GM18502 (cell line): Measurements from ENCODE around the gene CYP17A1.
"Not testable (repeated sequence)": the region's sequence is repeated elsewhere in the genome, so short reads cannot be mapped to it uniquely, and the experiment has no call there.

Experiments used
- ATAC-seq: cut with Tn5 transposase; IDR thresholded peaks from one replicate; pipeline ENCODE4 v1.9.1; 2021; ENCODE audit warnings: mild to moderate bottlenecking; ENCODE audit not compliant: unreplicated experiment, poor library complexity

CYP17A1 gene

DNA sequence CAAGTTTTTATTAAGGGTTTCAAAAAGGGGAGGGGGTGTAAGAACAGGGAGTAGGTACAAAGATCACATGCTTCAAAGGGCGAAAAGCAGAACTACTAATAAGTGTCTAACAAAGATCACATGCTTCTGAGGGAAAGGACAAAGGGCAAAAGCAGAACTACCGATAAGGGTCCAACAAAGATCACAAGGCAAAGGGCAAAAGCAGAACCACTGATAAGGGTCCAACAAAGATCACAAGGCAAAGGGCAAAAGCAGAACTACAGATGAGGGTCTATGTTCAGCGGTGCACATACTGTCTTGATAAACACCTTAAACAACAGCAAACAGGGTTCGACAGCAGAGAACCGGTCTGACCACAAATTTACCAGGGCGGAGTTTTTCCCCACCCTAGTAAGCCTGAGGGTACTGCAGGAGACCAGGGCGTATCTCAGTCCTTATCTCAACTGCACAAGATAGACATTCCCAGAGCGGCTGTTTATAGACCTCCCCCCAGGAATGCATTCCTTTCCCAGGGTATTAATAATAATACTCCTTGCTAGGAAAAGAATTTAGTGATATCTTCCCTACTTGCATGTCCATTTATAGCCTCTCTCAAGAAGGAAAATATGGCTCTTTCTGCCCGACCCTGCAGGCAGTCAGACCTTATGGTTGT is 1.2 kb upstream of the CYP17A1 start:
- ATAC-seq: not testable (repeated sequence)

DNA sequence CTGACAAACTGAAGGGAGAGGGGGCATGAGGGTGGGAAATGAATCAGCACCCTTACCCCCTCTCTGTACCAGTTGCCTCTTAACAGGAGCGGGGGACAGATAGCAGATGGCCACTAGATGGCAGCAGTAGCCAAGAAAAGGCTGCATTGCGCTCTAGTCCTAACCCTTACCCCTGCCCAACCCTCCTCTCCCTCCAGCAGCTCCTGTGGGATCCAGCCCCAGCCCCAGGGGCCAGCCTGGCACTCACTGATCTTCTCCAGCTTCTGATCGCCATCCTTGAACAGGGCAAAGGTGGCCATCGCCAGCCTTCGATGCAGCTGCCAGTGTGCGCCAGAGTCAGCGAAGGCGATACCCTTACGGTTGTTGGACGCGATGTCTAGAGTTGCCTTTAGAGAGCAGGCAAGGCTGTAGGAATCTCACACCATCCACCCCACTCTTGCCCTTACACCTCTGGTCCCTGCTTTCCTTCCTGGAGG is 2.2 kb downstream of the CYP17A1 start:
- ATAC-seq: peak; percentile 65

DNA sequence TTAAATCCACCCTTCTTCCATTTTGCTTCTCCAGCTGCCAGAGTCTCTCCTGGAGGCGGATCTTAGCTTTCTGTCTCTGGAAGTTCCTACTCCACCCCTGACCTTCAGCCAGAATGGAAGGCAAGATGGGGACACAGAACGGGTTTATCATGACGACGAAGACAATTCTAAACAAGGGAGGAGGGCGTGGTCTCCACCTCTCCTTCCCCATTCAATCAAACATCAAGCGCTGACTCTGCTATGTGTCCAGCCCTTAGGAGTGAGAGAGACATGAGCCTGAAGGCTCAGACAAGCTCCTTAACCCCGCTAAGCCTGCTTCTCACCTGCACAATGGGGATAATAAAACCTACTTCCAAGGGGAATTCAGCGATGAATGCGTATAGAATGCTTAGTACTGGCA is 3.1 kb downstream of the CYP17A1 start:
- ATAC-seq: no peak

DNA sequence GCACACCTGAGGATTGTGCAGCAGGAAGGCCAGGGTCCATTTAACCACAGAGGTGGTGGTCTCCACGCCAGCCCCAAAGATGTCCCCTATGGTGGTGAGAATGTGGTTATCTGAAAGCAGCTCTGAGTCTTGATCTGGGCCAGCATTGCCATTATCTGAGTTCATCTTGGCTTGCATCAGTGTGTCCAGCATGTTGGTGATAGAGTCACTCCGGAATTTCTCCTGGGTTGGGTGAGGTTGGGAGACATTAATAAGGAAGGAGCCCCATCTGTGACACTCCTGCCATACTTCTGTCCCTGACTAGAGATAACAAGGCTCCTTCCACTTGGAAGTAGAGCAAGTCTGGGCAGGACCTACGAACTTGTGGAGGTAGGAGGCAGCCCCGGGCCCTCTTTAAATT is 4.2 kb downstream of the CYP17A1 start:
- ATAC-seq: no peak

DNA sequence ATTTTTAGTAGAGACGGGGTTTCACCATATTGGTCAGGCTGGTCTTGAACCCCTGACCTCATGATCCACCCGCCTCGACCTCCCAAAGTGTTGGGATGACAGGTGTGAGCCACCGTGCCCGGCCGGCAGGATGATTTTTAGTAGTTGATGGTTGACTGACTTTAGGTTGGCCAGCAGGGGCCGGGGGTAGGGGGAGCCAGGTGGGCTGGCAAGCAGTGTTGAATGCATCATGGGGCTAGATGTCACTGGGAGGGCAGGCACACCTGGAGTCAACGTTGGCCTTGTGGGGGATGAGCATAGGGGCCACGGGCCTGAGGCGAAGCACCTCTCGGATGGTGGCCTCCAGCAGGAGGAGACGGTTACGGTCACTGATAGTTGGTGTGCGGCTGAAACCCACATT is 5.0 kb downstream of the CYP17A1 start:
- no peak for ATAC-seq

DNA sequence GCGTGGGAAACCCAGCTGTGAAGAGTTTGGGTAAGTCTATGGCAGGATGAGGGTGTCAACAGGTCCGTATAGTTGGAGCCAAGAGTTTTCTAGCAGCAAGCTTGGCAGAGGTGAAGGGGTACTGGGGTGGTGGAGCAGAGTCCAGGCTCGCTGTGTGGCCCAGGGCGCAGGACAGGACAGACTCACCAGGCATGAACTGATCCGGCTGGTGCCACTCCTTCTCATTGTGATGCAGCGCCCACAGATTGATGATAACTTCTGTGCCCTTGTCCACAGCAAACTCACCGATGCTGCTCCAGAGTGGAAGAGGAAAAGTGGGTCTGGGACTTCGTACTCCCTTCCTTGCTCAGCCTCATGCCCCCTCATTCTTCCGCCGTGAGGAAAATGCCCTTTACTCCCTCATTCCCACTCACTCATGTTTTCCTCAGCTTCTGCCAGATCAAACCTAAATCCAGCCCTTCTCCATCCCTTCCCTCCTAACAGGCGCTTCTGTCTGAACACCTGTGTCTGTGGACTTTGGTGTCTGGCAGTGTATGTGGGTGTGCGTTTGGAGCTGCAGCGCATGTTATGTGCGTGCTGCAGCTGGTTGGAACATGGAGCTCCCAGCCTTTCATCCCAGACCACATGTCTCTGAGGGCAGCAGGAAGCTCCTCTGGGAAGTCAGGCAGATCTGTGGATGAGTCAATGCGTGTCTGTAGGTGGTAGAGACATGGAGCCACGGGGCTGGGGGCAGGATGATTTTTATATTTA is 5.7 kb downstream of the CYP17A1 start:
- ATAC-seq: no peak

DNA sequence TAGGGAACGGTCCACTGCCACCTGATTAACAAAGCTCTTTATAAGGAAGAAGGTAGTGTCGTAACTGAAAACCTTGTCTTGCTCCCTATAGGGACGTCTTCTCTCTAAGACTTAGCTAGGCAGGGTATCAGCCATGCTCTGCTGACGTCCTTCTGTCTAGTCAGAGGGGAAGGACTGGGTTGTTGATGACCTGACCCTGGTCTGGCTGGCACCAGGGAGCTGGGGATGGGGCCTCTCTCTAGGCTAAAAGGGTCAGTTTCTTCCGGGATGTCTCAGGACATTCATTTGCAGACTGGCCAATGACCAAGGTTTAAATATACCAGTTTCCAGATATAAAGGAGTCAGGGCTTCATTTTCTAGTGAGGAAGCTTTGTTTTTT is 9.6 kb downstream of the CYP17A1 start:
- ATAC-seq: no peak

DNA sequence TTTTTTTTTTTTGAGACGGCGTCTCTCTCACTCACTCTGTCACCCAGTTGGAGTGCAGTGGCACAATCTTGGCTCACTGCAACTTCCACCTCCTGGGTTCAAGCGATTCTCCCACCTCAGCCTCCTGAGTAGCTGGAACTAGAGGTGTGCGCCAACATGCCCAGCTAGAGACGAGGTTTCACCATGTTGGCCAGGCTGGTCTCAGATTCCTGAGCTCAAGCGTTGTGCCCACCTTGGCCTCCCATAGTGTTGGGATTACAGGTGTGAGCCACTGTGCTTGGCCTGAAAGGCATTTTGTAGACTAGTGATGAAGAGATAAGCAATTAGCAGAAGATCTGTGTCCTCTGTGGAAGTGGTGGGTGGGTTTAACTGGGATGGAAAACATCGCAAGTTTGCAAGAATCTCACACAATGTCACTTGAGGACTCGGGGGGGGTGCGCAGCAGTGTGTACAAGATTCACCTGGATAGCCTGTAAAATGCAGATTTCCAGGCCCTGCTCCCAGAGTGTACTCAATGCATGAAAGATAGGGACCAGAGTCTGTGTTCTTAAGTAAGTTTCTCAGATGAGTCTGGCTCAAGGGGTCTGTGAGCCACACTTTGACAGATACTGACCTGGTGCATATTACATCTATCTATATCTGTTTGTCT is 10.9 kb downstream of the CYP17A1 start:
- no peak for ATAC-seq

DNA sequence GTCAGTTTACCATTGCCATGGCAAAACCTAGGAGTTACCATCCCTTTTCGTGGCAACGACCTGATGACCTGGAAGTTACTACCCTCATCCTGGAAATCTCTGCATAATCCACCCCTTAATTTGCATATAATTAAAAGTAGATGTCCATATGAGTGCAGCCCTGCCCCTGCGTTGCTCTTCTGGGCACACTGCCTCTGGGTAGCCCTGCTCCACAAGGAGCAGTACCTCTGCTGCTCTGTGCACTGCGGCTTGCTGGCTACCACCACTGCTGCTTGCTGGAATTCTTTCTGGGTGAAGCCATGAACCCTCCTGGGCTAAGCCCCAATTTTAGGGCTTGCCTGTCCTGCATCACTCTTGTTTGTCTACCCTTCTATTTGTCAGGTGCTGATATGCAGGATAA is 12.5 kb downstream of the CYP17A1 start:
- no peak for ATAC-seq

DNA sequence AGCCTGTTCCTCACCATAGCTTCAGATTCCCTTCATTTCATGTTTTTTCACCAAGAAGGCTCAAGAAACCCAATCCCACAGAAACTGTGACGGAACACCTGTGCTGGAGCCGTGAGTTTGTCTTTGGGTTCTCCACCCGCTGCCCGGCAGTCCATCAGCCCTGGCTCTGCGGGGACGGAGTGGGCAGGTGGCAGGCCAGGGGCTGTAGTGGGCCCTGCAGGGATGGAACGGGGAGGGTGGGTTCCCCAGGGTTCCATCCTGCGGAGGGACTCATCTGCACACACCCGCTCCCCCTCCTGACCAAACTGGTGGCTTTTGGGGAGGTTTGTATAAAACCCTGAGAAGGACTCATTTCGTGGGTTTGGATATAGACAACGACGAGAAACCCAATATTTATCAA is 15.0 kb downstream of the CYP17A1 start:
- ATAC-seq: no peak

DNA sequence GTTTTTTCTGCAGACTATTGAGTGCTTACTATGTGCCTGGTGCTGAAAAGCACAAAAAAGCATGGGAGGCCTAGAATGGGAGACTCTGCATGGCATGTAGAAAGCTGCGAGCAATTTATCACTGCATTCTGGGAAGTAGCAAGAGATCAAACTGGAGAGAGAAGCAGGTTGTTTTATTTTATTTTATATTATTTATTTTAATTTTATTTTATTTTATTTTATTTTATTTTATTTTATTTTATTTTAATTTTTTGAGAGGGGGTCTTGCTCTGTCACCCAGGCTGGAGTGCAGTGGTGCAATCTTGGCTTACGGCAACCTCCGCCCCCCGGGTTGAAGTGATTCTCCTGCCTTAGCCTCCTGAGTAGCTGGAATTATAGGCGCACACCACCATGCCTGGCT is 17.2 kb downstream of the CYP17A1 start:
- not testable (repeated sequence) for ATAC-seq

DNA sequence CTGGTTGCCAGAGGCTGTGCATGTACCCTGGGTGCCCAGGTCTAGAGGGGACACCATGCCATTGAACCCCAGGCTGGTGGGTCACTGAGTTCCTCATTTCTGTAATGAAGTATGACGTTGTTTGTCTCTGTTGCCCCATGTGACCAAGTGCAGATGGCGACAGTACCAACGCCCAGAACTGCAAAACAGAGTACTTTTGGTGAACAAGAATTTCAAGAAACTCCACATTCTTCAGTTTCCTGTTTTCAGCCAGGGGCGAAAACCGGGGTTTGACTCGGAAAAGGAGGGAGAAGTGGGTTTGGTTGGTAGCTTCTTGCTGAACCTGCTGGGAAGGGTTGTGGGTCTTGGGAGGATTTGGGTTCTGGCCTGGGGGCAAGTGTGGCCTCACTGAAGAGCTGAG is 18.2 kb downstream of the CYP17A1 start:
- ATAC-seq: no peak

DNA sequence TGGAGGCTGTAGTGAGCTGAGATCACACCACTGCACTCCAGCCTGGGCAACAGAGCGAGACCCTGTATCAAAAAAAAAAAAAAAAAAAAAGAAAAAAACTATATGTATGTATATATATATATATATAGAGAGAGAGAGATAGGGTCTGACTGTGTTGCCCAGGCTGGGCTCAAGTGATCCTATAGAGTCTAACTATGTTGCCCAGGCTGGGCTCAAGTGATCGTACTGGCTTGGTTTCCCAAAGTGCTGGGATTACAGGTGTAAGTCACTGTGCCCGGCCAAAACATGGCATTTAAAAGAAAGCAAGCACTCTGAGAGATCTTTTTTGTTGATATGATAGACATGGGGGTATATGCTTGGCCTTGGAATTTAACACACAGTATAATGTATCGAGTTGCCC is 20.0 kb downstream of the CYP17A1 start:
- no peak for ATAC-seq

DNA sequence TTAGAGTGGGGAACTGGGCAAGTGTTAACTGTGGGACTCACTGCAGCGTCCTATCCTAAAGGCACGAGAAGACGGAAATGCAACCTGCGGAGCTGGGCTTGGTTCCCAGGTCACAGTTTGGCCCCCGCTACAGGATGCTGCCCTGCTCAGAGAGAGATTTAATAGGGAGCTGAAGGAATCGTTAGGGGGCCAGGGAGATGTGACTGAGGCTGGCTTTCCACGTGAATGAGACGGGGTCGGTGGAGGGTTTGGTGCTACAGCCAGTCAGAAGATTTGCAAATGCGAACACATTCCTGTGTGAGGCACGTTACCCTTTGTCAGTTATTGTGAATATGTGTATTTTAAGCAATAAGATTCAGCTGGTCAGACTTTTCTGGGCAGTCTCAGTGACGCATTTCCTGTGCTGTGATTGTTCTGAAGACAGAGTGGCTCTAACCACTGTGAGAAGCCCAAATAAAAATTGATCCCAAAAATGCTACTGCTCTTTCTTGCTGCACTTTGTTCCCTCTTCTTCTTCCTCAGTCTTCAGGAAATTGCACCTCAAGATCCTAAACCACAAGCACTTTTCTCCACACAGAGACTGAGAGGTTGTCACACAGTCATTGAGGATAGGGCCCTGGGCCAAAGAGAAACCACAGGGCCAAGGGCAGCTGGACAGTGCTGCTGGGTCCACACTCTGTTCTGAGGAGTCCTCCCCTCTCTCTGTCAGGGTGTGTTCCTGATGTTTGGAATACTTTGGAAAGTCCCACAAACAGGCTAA is 21.2 kb downstream of the CYP17A1 start:
- ATAC-seq: no peak

DNA sequence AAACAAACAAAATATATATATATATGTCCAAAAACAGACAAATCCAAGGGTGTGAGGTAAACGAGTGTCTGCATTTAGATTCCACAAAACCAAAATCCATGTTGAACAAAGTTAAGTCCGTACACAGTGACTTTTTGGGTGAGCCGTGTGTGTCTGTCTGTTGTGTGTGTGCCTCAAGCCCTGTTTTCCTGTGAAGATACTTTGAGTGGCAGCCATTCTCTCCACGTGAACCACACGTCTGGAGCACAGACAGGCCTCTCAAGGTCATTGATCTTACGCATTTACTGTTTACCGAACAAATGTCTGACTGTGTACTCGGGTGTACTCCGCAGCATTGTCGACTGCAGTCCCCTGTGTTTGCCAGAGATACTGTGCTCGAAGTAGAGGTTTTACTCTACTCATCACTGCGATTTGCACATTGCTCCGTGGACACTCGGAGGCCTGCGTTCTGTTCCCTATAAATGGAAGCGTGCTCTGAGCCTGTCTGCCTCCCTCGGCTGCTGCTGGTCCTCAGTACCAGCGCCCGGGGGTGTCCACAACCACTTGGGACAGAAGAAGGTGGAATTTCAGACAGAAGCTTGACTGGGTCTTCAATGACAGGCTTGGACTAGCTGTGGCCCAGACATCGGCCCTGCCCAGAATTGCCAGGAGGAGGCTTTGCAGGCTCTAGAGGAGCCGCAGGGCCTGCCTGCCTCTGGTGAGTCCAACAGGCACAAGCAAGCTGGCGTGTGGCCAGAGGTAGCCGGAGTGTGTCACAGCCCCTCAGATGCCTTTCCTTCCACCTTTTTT is 22.1 kb downstream of the CYP17A1 start:
- no peak for ATAC-seq

DNA sequence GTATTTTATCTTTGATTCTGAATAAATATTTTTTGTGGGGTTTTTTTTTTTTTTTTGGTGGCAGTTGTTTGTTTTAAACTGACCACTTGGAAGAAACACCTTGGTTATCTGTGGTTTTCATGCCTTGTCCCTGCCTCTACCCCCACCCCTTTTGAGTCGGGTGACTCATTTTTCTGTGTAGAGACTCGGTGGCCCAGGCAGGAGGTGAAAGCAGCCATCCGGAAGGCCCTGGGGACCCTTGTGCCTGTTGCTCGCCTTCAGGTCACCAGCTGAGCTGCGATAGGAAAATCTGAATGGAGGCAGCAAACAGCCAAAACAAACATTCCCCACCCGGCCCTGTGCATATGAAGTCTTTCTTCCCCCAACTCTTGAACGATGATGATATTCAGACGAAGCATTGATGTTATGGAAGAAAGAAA is 22.8 kb downstream of the CYP17A1 start:
- ATAC-seq: no peak

DNA sequence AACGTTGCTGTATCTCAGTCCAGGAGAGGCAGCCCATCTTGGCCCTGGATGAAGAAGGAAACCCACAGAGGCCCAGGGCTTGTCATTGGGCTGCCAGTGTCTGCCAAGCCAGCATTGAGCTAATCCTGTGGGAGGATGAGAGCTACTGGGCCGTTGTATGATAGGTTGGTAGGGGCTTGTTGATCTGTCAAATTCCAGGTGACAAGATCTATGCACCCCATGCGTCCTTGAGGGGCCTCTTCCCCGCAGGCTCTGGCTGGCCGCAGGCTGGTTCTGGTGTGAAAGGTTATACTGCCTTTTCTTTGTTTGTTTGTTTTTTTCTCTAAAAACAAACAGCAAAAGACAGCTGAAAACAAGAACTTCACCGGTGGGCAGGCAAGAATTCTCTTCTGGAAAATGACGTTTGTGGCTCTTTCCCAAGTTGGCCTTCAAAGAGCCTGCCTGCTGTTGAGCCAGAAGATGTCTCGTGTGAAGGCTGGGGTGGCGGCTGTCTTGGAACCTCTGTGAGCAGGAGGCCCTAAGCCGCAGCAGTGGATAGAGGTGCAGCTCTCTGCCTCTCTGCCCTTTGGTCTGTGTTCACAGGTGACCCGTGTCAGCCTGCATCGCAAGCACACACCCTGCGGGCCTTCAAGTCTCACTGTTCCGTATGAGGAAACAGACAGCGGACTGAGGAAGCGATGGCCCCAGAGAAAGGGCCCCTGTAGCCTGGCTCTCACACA is 23.3 kb downstream of the CYP17A1 start:
- no peak for ATAC-seq

DNA sequence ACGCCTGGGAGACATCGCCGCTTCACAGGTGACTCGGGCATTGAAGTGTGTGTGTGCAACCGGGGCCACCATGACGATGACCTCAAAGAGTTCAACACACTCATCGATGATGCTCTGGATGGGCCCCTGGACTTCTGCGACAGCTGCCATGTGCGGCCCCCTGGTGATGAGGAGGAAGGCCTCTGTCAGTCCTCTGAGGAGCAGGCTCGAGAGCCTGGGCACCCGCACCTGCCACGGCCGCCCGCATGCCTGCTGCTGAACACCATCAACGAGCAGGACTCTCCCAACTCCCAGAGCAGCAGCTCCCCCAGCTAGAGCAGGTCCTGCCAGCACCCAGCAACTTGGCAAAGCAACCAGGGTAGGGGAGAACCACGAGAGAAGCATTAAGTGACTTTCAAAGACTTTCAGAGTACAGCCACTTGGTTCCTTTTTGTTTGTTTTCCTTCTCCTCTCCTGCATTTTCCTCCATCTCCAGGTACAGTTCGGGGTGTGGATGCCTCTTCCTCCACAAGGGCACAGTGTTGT is 24.1 kb downstream of the CYP17A1 start:
- ATAC-seq: no peak

DNA sequence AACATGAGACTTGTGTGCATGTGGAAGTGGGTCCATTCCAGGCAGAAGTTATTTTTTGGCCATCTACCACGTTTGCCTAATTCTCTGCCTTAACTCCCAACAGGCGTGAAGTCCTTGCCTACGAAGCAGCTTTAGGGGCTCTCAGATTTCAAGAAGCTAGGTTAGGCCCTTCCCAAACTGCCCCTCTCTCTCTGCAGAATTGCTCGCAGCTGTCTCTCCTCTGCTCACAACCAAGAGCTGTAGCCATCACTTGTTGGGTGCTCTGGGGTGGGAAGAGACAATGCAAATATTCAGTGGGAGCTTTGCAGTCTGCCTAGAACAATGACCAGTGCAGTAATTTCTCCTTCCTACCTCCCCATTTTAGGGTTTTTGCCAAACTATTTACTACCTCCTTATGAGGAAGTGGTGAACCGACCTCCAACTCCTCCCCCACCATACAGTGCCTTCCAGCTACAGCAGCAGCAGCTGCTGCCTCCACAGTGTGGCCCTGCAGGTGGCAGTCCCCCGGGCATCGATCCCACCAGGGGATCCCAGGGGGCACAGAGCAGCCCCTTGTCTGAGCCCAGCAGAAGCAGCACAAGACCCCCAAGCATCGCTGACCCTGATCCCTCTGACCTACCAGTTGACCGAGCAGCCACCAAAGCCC is 24.9 kb downstream of the CYP17A1 start:
- ATAC-seq: no peak
